NCI-H2081 treated with DMSO at 0.1 percent for 48 hours (cell line): Measurements from ENCODE around the gene MIA.
"Not testable (repeated sequence)": the region's sequence is repeated elsewhere in the genome, so short reads cannot be mapped to it uniquely, and the experiment has no call there.

ENCODE experiments used
- DNase-seq: peaks from one replicate; lab custom pipeline; 2025; lab: John Stamatoyannopoulos, UW

The MIA gene

DNA sequence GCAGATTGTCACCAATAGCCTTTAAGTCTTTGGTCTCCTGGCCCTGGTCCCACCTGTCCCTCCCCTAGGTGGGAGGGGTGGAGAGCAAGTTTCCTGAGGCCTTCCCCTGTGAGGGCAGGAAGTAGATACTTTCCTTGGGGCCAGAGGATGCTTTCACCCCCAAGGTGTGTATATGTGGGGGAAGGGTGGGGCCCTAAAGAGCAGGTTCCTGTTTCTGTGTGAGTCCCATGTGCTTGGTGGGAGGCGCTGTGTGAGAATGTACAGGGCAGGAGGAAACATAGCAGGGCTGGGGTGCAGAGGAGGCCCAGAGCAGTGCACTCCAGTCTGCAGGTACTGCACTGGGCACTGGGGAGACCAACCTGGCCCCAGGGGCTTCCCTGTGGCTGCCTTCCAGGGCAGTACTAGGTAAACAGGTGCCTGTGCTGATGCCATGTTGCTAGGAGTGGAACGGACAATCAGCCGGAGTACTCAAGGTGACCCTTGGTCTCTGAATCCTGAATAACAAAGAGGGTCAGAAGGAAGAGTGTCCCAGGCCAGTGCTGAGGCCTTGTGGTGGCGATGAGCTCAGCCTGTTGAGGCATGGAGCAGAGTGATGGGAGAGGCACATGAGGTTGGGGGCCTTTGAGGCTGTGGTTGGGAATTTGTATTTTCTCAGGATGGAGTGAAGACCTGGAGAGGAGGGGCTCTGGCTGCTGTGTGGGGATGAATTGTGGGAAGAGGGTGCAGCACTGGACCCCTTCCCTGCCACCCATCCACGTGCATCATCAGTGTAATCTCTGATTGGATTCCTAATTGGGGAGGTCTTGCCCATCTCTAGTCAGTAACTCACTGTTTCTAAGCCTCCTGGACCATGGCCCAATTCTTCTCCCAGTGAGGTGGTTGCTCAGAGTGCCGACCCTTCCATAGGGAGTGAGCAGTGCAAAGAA, 28.8 kb downstream of the MIA start:
- no peak for DNase-seq

DNA sequence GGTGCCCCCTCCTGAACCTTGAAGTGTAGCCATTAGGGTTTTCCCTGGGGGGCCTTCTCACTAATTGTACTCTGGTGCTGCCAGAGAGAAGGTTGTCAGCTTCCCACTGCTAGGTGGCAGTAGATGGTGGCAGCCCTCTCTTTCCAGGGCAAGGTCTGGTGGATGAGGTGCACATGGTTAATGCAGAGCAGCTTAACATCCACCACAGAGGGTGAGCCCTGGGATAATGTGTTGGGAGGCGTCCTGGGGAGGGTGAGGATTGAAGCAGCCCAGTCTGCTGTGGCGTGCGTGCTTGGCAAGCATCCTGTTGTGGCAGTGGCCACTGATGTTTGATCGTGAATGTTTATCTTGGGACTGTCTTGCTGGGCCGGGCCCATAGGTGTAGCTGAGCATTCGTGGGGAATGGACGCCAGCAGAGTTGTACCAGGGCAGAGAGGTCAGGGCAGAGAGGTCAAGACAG, 29.5 kb downstream of the MIA start:
- DNase-seq = no peak

DNA sequence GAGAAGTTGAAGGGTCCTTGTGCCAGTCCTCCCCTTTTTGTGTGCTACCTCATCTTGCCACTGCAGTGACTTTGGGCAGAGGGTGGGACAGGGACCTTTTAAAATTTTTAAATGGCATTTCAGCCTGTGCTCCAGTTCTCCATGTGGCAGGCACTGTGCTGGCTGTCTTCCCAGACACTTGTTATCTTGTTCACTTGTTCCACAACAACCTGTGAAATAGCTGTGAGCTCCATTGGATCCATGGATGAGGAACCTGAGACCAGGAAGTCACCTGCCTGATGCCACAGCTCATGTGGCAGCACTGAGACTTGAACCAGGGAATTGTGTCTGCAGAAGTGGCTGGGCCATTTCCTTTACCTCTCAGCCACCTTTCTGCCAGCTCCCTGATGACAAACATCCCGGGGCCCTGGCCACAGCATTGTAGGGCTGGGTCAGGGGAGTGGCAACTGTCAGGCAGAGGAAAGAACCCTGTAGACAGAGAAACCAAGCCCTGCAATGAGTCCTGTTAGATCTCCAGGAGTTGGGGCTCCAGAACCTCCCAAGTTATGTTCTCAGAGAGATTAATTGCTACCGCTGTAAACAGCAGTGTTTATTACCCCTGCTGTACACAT, 30.0 kb downstream of the MIA start:
- no peak for DNase-seq

DNA sequence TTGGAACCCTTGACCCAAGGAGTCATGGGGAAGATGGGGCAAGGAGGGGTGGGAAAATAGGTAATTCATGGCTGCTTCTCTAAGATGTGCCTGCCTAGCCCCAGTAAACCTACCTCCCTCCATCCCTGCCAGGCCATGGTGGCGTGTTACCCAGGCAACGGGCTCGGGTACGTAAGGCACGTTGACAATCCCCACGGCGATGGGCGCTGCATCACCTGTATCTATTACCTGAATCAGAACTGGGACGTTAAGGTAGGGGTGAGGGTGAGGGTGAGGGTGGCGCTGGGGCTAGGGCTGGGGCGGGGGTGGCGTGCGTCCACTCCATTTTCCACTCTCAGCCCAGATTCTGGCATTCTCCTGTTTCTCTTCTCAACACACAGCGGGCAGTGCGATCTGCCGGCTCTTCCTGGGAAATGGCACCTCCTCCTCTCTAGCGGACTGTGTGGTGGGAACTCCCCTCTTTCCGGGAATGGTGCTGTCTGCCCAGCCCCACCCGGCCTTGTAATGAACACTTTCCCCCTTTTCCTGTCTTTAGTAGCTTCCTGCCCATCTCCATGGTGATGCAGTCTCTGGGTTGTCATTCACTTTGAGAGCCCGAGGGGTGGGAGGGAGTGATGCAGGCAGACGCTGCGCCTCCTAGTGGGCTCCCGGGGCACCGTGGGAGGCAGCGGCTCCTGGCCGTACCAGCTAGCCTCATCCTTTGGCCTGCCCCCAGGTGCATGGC, 31.3 kb downstream of the MIA start:
- DNase-seq = no peak

- no peak for DNase-seq
These were observed 32.1 kb downstream of the MIA start for GRCh38 chr19:40807147-40808020.

DNA sequence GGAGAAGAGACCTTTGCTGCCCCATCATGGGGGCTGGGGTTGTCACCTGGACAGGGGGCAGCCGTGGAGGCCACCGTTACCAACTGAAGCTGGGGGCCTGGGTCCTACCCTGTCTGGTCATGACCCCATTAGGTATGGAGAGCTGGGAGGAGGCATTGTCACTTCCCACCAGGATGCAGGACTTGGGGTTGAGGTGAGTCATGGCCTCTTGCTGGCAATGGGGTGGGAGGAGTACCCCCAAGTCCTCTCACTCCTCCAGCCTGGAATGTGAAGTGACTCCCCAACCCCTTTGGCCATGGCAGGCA, 32.7 kb downstream of the MIA start:
- DNase-seq = no peak

DNA sequence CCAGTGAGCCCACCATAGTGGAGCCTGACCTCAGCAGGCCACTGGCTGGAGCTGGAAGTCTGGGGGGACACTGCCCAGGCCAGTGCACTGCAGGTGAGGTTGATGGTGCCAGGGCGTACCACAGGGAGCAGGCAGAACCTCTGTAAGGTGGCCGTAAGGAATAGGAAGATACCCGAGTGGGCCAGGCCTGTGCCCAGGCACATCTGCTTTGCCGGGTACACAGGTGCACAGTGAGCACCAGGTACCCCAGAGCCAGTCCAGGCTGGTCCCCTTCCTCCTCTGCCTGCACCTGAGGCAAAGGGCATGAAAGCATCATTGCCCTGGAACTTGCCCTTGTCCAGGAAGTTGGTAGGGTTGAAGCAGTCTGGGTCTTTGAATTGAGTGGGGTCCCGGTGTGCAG, 33.2 kb downstream of the MIA start:
- DNase-seq = no peak

DNA sequence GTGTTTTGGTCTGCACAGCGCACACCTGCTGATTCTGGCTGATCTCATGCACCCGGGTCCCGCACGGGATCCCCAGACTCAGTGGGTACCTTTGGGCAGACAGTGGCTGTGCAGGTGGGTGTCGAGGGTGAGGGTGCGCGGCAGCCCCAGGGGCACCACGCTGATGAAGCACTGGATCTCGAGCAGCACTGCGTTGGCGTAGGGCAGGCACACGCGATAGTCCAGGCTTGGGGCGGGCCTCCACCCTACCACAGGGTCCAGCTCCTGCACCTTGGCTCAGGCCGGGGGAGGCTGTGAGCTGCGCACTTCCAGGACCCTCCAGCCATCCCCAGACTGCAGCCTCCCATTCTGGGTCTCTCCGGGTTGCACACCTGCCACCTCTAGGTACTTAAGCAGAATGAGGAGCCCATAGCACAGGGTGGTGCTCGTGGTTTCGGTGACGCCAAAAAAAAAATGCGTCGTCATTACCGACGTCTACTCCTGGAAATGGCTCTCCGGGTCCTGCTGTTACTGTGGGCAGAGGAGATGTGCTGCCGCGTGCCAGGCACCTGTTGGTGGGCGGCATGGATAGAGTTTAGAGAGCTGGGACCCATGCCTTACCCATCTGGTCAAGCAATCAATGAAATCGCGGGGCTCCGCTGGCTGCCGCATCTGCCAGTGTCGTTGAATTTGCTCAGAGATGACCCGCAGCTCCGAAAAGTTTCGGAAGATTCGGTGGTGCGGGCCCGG, 34.2 kb downstream of the MIA start:
- no peak for DNase-seq

DNA sequence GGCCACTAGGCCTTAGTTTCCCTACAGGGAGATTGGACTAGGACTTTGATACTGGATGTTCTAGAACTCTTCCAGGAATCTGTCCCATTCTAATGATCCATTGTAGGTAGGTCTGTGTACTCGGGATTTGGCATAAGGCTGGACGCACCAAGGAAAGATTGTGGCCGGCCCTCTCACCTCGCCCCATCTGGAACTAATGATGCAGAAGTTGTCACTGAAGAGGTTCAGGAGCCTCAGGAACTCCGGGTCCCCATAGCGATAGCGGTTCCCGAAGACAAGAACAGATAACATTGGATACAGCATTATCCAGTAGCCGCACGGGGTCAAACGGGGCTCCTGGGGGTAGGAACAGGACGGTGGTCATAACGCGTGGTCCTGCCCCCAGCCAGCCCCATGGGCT, 34.8 kb downstream of the MIA start:
- DNase-seq = no peak

DNA sequence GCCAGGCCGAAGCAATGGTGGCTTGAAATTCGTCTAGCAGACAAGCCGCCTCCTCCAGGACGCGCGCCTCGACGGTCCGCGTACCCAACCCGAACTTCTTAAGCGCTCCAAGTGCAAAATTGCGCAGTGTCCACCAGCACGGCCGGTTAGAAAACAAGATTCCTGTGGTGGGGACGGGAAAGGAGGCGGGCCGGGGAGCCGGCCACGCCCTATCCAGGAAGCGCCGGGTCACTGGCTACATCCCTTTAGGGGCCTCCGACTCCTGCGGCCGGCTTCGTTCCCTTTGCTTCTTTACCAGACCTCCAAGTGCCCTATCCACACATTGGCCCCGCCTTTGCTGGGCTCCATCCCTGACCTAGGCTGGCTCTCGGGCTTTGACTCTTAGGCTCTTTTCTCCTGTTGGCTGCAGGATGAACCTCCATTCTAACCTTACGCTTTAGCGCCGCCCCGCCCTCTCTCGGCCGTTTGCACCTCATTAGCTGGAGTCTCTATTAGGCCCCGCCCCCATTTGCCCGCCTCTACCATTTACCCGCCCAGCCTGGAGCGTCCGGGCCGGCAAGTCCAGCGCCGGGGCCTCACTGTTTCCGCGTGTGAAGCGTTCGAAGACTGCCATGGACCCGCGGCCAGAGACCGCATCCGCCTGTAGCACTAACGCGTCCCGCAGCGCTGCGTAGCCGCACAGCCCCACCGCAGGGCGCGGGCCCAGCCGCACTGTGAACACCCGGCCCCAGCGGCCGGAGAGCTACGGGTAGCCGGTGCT, 35.5 kb downstream of the MIA start:
- DNase-seq = not testable (repeated sequence)

- DNase-seq = no peak
These were observed 36.4 kb downstream of the MIA start for GRCh38 chr19:40811478-40812341.

DNA sequence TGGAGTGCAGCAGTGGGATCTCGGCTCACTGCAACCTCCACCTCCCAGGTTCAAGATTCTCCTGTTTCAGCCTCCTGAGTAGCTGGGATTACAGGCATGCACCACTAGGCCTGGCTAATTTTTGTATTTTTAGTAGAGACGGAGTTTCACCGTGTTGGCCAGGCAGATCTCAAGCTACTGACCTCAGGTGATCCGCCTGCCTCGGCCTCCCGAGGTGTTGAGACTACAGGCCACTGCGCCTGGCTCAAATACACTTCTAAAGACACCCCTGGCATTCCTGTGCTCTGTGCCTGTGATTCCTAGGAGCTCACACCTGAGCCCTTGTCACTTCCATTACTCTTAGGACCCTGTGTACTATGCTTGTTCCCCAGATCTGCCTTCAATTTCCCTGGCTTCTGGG, 37.2 kb downstream of the MIA start:
- not testable (repeated sequence) for DNase-seq

GRCh38 chr19:40813182-40813581, 37.9 kb downstream of the MIA start:
- no peak for DNase-seq

DNA sequence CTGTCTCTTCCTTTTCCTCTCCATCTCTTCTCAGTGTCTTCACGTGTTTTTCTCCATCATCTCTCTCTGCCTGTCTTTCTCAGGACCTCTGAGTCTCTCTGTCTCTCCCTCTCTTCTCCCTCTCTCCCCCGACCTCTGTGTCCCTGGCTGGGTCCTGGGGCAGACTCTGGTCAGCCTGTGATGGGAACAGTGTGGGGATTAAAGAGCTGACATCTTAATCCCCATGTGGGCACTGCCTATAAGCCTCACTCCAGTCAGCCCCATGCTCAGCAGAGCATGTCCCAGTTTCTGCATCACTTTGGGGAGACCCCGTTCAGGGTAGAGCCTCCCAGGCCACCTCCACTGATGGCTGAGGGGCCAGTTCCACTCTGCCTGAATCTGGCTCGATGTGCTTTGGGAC, 39.9 kb downstream of the MIA start:
- no peak for DNase-seq

DNA sequence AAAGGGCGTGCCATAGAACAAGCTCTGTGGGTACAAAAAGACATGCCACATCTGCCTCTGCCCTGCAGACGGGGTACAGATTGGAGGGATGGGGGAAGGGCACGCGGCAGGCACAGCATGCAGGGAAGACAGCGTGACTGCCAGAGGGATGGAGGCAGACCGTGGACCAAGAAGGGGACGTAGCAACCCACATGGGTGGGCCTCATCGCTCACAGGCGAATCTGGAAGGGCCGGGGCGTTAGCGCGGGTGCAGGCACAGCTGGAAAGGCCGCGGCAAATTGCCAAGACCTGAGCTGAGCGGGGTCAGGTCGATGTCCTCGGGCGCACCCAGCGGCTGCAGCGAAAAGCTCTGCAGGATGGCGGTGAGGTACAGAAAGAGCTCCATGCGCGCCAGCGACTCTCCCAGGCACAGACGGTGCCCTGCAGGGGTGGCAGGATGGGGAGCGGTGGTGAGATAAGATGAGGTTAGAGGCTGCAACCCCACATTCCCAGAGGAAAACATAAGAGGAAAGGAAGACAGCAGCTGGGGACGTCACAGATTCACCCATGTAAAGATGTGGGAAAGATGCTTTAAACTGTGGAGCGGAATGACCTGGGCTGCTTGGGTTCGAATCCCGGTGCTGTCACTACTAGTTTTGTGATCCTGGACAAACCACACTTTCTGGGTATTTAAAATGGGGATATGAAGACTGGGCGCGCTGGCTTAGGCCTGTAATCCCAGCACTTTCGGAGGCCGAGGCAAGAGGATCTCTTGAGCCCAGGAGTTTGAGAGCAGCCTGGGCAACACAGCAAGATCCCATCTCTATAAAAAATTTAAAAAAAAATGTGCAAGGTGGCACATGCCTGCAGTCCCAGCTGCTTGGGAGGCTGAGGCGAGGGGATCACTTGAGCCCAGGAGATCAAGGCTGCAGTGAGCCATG, 43.4 kb downstream of the MIA start:
- DNase-seq = not testable (repeated sequence)

DNA sequence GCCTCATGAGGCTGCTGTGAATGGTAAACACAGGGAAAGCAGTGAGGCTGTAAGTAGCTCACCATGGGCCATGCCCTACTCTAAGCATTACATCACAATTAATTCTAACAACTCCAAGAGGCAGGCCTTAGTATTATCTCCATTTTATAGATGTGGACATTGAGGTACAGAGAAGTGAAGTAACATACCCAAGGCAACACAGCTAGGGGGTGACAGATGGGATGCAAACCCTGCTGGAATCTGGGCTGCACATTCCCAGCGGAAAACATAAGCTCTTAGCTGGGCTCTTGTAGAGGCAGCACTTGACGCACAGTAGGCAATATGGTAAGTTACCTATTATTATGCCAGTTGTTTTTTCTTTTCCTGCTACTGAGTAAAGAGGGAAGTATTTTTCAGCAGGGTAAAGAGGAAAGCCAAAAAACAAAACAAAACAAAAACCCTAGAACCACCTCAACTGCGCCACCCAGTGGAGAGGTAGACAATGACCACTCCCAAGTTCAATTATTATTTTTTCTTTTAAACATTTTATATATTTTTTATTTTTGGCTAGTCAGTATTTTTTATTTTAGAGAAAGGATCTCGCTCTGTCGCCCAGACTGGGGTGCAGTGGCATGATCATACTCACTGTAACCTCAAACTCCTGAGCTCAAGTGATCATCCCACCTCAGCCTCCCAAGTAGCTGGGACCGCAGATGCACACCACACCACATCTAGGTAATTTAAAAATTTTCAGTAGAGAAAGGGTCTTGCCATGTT, 44.3 kb downstream of the MIA start:
- not testable (repeated sequence) for DNase-seq

GRCh38 chr19:40822161-40822560, 46.8 kb downstream of the MIA start:
- no peak for DNase-seq
